Stimulated activated naive CD4-positive, alpha-beta T cell treated with Interleukin-2 at 50 U/mL for 16 hours (primary cell): Measurements from ENCODE around the gene LIMS2.

Experiments
- DNase-seq: peaks from one replicate; lab custom pipeline; 2025; lab: John Stamatoyannopoulos, UW

Gene LIMS2

GRCh38 chr2:127674241-127675209 lies 805 bp downstream of the LIMS2 start:
- DNase-seq = no peak

GRCh38 chr2:127673291-127674069 lies 1.9 kb downstream of the LIMS2 start:
- DNase-seq = no peak

- no peak for DNase-seq
Measured at GRCh38 chr2:127672341-127673224, 2.7 kb downstream of the LIMS2 start.

GRCh38 chr2:127671557-127672302 lies 3.6 kb downstream of the LIMS2 start:
- DNase-seq = no peak

GRCh38 chr2:127670957-127671290 lies 4.4 kb downstream of the LIMS2 start:
- no peak for DNase-seq

GRCh38 chr2:127670055-127670956 lies 5.0 kb downstream of the LIMS2 start:
- DNase-seq = no peak

GRCh38 chr2:127669056-127669455 lies 6.3 kb downstream of the LIMS2 start:
- DNase-seq = no peak

- no peak for DNase-seq
Measured at GRCh38 chr2:127665267-127665893, 9.9 kb downstream of the LIMS2 start.

GRCh38 chr2:127664895-127665225 lies 10.5 kb downstream of the LIMS2 start:
- DNase-seq = no peak

- DNase-seq = no peak
Measured at GRCh38 chr2:127664065-127664894, 11.1 kb downstream of the LIMS2 start.

GRCh38 chr2:127663566-127664064 lies 11.7 kb downstream of the LIMS2 start:
- DNase-seq = no peak

GRCh38 chr2:127662937-127663565 lies 12.3 kb downstream of the LIMS2 start:
- DNase-seq = no peak

GRCh38 chr2:127661949-127662510 lies 13.3 kb downstream of the LIMS2 start:
- DNase-seq = no peak

GRCh38 chr2:127661072-127661649 lies 14.2 kb downstream of the LIMS2 start:
- no peak for DNase-seq

- DNase-seq = no peak
Measured at GRCh38 chr2:127660291-127660578, 15.1 kb downstream of the LIMS2 start.

- DNase-seq = no peak
Measured at GRCh38 chr2:127659408-127660290, 15.7 kb downstream of the LIMS2 start.
